Naive thymus-derived CD4-positive, alpha-beta T cell (primary cell): Measurements from ENCODE around the gene OPALIN. TPM values are rescaled to one million over a fixed set of nuclear protein-coding genes. Genes with fewer than 3 reads are reported as not detected.
A peak's percentile ranks its signal among the peaks of the same experiment; 100 is the strongest.

ENCODE experiments used
- ATAC-seq: fragments of 150-1000 bp; cut with Tn5 transposase; 2 replicates; pipeline ENCODE4 v1.10.0; 2021; ENCODE audit warnings: mild to moderate bottlenecking, moderate library complexity
- CTCF ChIA-PET: fragments of 350-600 bp; sonication (Branson Sonifier 250); formaldehyde crosslinking; loops from one replicate; lab custom pipeline; 2021; ENCODE audit warnings: antibody characterized with exemption; lab: Charles Lee
- POLR2A ChIA-PET: fragments of 350-600 bp; sonication (Branson Sonifier 250); formaldehyde crosslinking; loops from one replicate; lab custom pipeline; 2021; ENCODE audit warnings: antibody characterized with exemption, inconsistent platforms; lab: Charles Lee
- DNase-seq, 9 donors: peaks; one replicate each; pipeline versions ENCODE4 v3.0.0 to v3.0.0-alpha.2; 2020 to 2022; ENCODE audit warnings: mixed read lengths in 1 of 9
- H3K27ac ChIP-seq: one replicate; pipeline ENCODE4 v1.7.0; 2013; ENCODE audit warnings: mild to moderate bottlenecking, low read depth, low read length, moderate library complexity
- H3K27me3 ChIP-seq, 2 donors: one replicate each; pipeline ENCODE4 v1.7.0; 2013; ENCODE audit warnings: low read length in 2 of 2, mild to moderate bottlenecking in 2 of 2, moderate library complexity in 2 of 2; ENCODE audit not compliant: control insufficient read depth in 2 of 2, insufficient read depth in 2 of 2
- H3K36me3 ChIP-seq, 3 experiments: 1 replicate in 2 of 3; 2 replicates in 1 of 3; pipeline ENCODE4 v1.7.0; 2013; ENCODE audit warnings: low read length in 3 of 3, mild to moderate bottlenecking in 3 of 3, moderate library complexity in 1 of 3; ENCODE audit not compliant: insufficient read depth in 3 of 3, control insufficient read depth in 2 of 3
- H3K4me1 ChIP-seq, 2 donors: one replicate each; pipeline ENCODE4 v1.7.0; 2013; ENCODE audit warnings: low read length in 2 of 2, mild to moderate bottlenecking in 2 of 2, moderate library complexity in 1 of 2; ENCODE audit not compliant: control insufficient read depth in 2 of 2, insufficient read depth in 2 of 2
- H3K4me3 ChIP-seq: 2 replicates; pipeline ENCODE4 v1.7.0; 2013; ENCODE audit warnings: mild to moderate bottlenecking, low read length
- H3K9me3 ChIP-seq, 3 experiments: 1 replicate in 2 of 3; 2 replicates in 1 of 3; pipeline ENCODE4 v1.7.0; 2013; ENCODE audit warnings: low read length in 3 of 3; ENCODE audit not compliant: control insufficient read depth in 2 of 3
- H3K27ac Mint-ChIP-seq, 9 donors: one replicate each; pipeline ENCODE4 v1.8.0; 2020 to 2022; ENCODE audit warnings: mixed read lengths in 9 of 9, mild to moderate bottlenecking in 8 of 9, moderate library complexity in 5 of 9, inconsistent platforms in 2 of 9
- H3K27me3 Mint-ChIP-seq, 5 donors: one replicate each; pipeline ENCODE4 v1.8.0; 2021 to 2022; ENCODE audit warnings: mixed read lengths in 5 of 5, mild to moderate bottlenecking in 1 of 5
- H3K36me3 Mint-ChIP-seq, 5 donors: one replicate each; pipeline ENCODE4 v1.8.0; 2020 to 2022; ENCODE audit warnings: mixed read lengths in 5 of 5, mild to moderate bottlenecking in 3 of 5, inconsistent platforms in 1 of 5
- H3K4me1 Mint-ChIP-seq, 7 donors: one replicate each; pipeline ENCODE4 v1.8.0; 2020 to 2022; ENCODE audit warnings: mixed read lengths in 7 of 7, mild to moderate bottlenecking in 3 of 7, inconsistent platforms in 1 of 7
- H3K4me3 Mint-ChIP-seq, 10 donors: one replicate each; pipeline ENCODE4 v1.8.0; 2020 to 2022; ENCODE audit warnings: mild to moderate bottlenecking in 10 of 10, mixed read lengths in 10 of 10, moderate library complexity in 6 of 10, inconsistent platforms in 2 of 10
- H3K9me3 Mint-ChIP-seq, 11 donors: one replicate each; pipeline ENCODE4 v1.8.0; 2020 to 2022; ENCODE audit warnings: mixed read lengths in 11 of 11, mild to moderate bottlenecking in 4 of 11, inconsistent platforms in 1 of 11, moderate library complexity in 1 of 11
- intact Hi-C, 2 donors: fragments of 100-400 bp; cut with micrococcal nuclease; formaldehyde crosslinking; loops; one replicate each; pipeline ENCODE4 v1.15.1; 2023
- polyA plus RNA-seq, 2 donors: library from polyadenylated mRNA; unstranded; fragments of 300-500 nt; fragmentation: Illumina TruSeq; gene quantifications; one replicate each; pipeline ENCODE4 v1.2.3, GENCODE V29; 2021
- total RNA-seq, 6 experiments: library from RNA in 5 of 6; stranded (reverse) in 5 of 6; gene quantifications; 1 replicate in 5 of 6; 2 replicates in 1 of 6; pipeline ENCODE4 v1.2.3 and lab custom pipeline; 2021 to 2026

The OPALIN gene
- total and polyA plus RNA-seq, 7 experiments from 2014 or later: not detected

DNA sequence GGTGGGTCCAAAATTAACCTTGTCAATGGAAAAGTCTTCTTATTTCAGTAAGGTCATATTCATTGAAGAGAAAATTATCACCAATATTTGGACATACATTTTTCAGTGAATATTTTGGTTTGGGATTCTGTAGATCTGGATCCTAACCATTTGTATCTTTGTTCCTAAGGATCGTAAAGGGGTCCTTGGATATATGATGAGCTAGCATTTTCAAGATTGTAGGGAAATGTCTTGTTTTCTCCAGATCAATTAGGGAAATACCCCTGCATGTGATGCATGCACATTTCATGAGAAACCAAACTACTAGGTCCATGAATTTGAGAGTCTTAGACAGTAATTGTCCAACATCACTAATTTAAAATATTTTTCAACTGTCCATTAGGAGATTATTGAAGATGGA lies 36.5 kb downstream of the OPALIN start:
- Histone ChIP-seq H3K27ac (no peak overlapping the region), H3K4me1 (no peaks in the 10 kb centered on the region), H3K9me3 (no peaks in the 10 kb centered on the region), H3K4me3 (no peak overlapping the region), H3K27me3 (no peaks in the 10 kb centered on the region), H3K36me3 (no peaks in the 10 kb centered on the region)
- no peak overlapping the region for H3K4me3 Mint-ChIP-seq
- DNase-seq (no peak), ATAC-seq (no peak)
- CTCF ChIA-PET: interaction anchor here (1.0 to 1.3 kb wide), 2 partner anchors 12 to 53 kb away, joined by 3 to 6 read pairs; no protein-coding TSS in a partner anchor
- peaks cover 0 to 3% (median 0%) of the 10 kb centered on the region in 7 donors for H3K4me1 Mint-ChIP-seq
- H3K27ac Mint-ChIP-seq: no peak overlapping the region
- no peaks in the 10 kb centered on the region for H3K36me3 Mint-ChIP-seq
- no peaks in the 10 kb centered on the region for H3K9me3 Mint-ChIP-seq
- POLR2A ChIA-PET: interaction anchor here (0.8 kb wide), 1 partner anchor 15 kb away, joined by 3 read pairs; no protein-coding TSS in a partner anchor
- H3K27me3 Mint-ChIP-seq: peaks cover 0 to 24% (median 9%) of the 10 kb centered on the region in 5 donors
- intact Hi-C loops: no loop called here

DNA sequence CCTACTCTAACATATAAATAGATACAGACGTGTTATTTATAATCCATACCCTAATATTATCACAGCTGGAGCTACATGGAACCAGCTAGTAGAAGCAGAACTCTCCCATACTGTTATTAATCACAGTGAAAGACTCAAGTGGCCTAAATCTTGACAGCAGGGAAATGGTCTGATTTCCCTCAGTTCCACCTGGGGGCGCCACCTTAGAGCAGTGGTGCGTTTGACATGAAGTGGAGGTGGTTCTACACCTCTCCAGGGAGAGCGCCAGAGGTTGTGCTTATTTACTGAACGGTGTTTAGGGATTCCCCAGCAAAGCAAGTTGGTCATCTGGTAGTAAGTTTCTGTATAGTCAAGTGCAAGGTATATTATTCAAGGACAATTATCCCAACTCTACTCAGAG lies 37.0 kb downstream of the OPALIN start:
- DNase-seq (no peak), ATAC-seq (no peak)
- ChIA-PET POLR2A (no interaction called here), CTCF (interaction anchor here (1.3 kb wide), 1 partner anchor 13 kb away, joined by 6 read pairs; no protein-coding TSS in a partner anchor)
- Histone ChIP-seq H3K36me3 (no peaks in the 10 kb centered on the region), H3K27me3 (no peaks in the 10 kb centered on the region), H3K4me1 (no peaks in the 10 kb centered on the region), H3K27ac (no peak overlapping the region), H3K4me3 (no peak overlapping the region), H3K9me3 (no peaks in the 10 kb centered on the region)
- no peak overlapping the region for H3K4me3 Mint-ChIP-seq
- H3K27me3 Mint-ChIP-seq: peaks cover 0 to 22% (median 10%) of the 10 kb centered on the region in 5 donors
- no peaks in the 10 kb centered on the region for H3K36me3 Mint-ChIP-seq
- intact Hi-C loops: no loop called here
- H3K9me3 Mint-ChIP-seq: no peaks in the 10 kb centered on the region
- no peak overlapping the region for H3K27ac Mint-ChIP-seq
- peaks cover 0 to 3% (median 0%) of the 10 kb centered on the region in 7 donors for H3K4me1 Mint-ChIP-seq

DNA sequence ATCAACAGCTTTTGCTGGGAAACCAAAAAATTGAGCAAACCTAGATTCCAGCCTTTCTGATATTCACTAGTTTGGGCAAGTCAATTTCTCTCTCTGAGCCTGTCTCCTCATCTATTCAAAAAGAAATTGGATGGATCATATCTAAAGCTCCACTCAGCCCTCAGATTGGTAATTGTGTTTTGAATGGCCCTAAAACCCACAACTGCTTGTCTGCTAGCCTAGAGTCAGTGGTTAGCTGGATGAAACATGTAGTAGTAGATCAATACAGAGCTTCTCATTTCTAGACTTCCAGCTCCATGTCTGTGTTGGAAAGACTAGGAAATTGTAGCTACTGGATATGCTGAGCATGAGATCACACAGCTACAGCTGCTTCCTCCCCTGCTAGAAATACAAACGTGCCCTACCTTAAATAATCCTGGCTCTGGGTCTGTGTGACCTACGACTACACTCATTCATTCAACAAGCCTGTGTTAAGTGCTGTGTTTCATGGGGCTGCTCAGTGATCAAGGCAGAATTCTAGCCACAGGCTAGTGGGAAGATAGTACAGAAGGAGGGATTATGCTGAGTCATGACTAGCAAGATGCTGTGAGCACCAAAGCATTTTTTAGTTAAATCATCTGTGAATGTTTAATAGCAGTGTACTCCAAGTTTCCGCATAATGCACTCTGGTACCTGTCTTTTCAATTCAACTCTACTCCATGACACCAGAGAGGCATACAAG lies 38.9 kb downstream of the OPALIN start:
- Mint-ChIP-seq H3K36me3 (no peaks in the 10 kb centered on the region), H3K9me3 (no peaks in the 10 kb centered on the region), H3K27me3 (peaks cover 0 to 20% (median 16%) of the 10 kb centered on the region in 5 donors), H3K27ac (no peak overlapping the region), H3K4me3 (no peak overlapping the region), H3K4me1 (peaks cover 0 to 17% (median 6%) of the 10 kb centered on the region in 7 donors)
- ChIA-PET POLR2A (no interaction called here), CTCF (interaction anchor here (0.8 to 1.2 kb wide), 2 partner anchors 14 to 90 kb away, joined by 3 to 5 read pairs; no protein-coding TSS in a partner anchor)
- H3K9me3 ChIP-seq: no peaks in the 10 kb centered on the region
- no peak for DNase-seq
- no peaks in the 10 kb centered on the region for H3K27me3 ChIP-seq
- no peaks in the 10 kb centered on the region for H3K4me1 ChIP-seq
- H3K4me3 ChIP-seq: no peak overlapping the region
- no peaks in the 10 kb centered on the region for H3K36me3 ChIP-seq
- no peak overlapping the region for H3K27ac ChIP-seq
- ATAC-seq: no peak
- intact Hi-C loops: no loop called here

DNA sequence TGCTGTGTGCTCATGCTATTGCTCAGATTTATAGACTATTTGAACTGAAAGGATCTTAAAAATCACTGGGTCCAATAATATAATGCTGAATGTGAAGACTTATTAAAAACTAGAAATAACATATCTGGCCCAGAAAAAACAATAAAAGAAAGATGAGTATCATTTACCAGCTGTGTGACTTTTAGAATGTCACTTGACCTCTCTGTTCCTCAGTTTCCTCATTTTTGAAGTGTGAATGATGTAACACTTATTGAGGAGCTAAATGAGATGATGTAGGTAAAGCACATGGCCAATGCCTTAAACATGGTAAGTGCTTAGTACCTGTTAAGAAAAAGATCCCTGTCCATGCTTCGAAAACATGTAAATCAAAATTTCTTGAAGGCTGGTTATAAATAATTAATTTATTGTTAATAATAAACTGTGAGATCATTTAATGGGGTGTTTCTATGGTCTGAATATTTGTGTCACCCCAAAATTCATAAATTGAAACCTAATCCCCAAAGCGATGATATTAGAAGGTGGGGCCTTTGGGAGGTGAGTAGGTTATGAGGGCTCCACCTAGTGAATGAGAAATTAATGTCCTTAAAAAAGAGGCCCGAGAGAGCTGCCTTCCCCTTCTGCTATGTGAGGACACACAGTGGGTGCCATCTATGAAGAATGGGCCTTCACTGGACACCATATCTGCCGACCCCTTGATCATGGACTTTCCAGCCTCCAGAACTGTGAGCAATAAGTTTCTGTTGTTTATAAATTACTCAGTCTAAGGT lies 41.6 kb downstream of the OPALIN start:
- H3K4me1 ChIP-seq: no peaks in the 10 kb centered on the region
- DNase-seq (peak in 1 of 9 donors; percentile 25), ATAC-seq (no peak)
- ChIA-PET POLR2A (interaction anchor here (0.6 to 1.3 kb wide), 2 partner anchors 11 to 17 kb away, joined by 3 to 4 read pairs; no protein-coding TSS in a partner anchor), CTCF (interaction anchor here (1.0 to 2.7 kb wide), 3 partner anchors 9 to 88 kb away, joined by 4 to 16 read pairs (median 4); no protein-coding TSS in a partner anchor)
- no peaks in the 10 kb centered on the region for H3K27me3 ChIP-seq
- H3K4me3 ChIP-seq: no peak overlapping the region
- intact Hi-C loops: loop anchor here in 1 of 2 donors (1.0 kb wide), 2 partner anchors 88 to 300 kb away; no protein-coding TSS in a partner anchor
- no peak overlapping the region for H3K4me3 Mint-ChIP-seq
- H3K9me3 ChIP-seq: no peaks in the 10 kb centered on the region
- no peak overlapping the region for H3K27ac ChIP-seq
- H3K36me3 Mint-ChIP-seq: no peaks in the 10 kb centered on the region
- peak overlapping the region in 1 of 9 donors; percentile 48 for H3K27ac Mint-ChIP-seq
- H3K36me3 ChIP-seq: no peaks in the 10 kb centered on the region
- peaks cover 0 to 17% (median 7%) of the 10 kb centered on the region in 7 donors for H3K4me1 Mint-ChIP-seq
- H3K27me3 Mint-ChIP-seq: peaks cover 0 to 18% (median 14%) of the 10 kb centered on the region in 5 donors
- no peaks in the 10 kb centered on the region for H3K9me3 Mint-ChIP-seq

DNA sequence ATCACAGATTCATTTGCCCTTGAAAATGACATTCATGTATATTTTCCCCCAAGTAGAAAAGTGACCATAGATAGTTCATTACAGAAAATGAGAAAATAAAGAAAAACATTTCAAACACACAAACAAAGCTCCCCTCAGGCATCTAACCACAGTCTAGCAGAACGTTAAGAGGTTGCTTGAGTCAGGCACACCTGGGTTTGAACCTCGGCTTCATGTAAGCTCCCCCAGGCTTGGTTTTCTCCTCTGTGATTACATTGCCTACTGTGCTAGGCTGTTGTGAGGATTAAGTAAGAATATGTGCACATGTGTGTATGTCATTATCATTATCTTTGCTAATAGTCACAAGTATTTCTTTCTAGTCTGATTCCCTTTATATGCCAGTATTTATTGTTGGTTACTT lies 45.5 kb downstream of the OPALIN start:
- H3K27me3 ChIP-seq: no peaks in the 10 kb centered on the region
- ChIA-PET CTCF (interaction anchor here (1.1 kb wide), 1 partner anchor 83 kb away, joined by 4 read pairs; no protein-coding TSS in a partner anchor), POLR2A (no interaction called here)
- no peak overlapping the region for H3K4me3 ChIP-seq
- Mint-ChIP-seq H3K27me3 (peaks cover 0 to 15% (median 10%) of the 10 kb centered on the region in 5 donors), H3K4me1 (peaks cover 0 to 32% (median 12%) of the 10 kb centered on the region in 7 donors), H3K9me3 (no peaks in the 10 kb centered on the region), H3K27ac (peak overlapping the region in 1 of 9 donors; percentile 37), H3K36me3 (no peaks in the 10 kb centered on the region), H3K4me3 (no peak overlapping the region)
- no peaks in the 10 kb centered on the region for H3K9me3 ChIP-seq
- H3K4me1 ChIP-seq: no peaks in the 10 kb centered on the region
- no peak overlapping the region for H3K27ac ChIP-seq
- no peak for ATAC-seq
- intact Hi-C loops: no loop called here
- no peaks in the 10 kb centered on the region for H3K36me3 ChIP-seq
- DNase-seq: no peak

DNA sequence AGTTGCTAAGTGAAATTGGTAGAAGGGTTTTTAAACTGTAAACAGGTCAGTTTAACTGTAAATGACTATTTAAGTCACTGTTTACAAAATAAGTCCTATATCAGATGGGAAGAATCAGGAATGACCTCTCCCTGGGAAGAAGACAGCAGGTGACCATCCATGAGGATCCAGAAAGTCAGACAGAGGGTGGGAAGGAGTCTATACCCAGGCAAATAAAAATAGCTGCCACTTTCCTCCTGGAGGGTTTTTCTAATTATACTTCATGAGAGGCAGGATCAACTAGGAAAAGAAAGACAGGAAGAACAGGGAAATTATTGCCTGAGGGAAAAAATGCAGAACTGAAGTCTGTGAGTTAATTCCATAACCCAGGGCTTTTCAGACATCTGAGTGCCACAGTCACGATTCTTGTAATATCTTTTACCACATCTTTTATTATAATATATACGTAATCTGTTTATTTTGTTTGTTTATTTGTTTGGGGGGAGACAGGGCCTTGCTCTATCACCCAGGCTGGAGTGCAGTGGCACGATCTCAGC lies 47.6 kb downstream of the OPALIN start:
- no peak for ATAC-seq

More for the DNA sequence above, 47.6 kb downstream of the OPALIN start:
- Mint-ChIP-seq H3K9me3 (no peaks in the 10 kb centered on the region), H3K4me3 (no peak overlapping the region), H3K27ac (peak overlapping the region in 1 of 9 donors; percentile 67), H3K27me3 (peaks cover 0 to 13% (median 4%) of the 10 kb centered on the region in 5 donors), H3K4me1 (peaks cover 0 to 39% (median 23%) of the 10 kb centered on the region in 7 donors), H3K36me3 (peaks cover 0 to 3% (median 0%) of the 10 kb centered on the region in 5 donors)
- Histone ChIP-seq H3K27ac (no peak overlapping the region), H3K9me3 (no peaks in the 10 kb centered on the region), H3K36me3 (no peaks in the 10 kb centered on the region), H3K4me1 (peaks cover 0 to 9% of the 10 kb centered on the region in 2 donors), H3K4me3 (no peak overlapping the region), H3K27me3 (no peaks in the 10 kb centered on the region)
- ChIA-PET CTCF (interaction anchor here (1.1 kb wide), 1 partner anchor 17 kb away, joined by 3 read pairs; no protein-coding TSS in a partner anchor), POLR2A (no interaction called here)
- intact Hi-C loops: no loop called here
- DNase-seq: no peak
